HepG2 (cell line): ENCODE measurements around the gene OR4K2. TPM values are rescaled to one million over a fixed set of nuclear protein-coding genes. Genes with fewer than 3 reads are reported as not detected.
A peak's percentile ranks its signal among the peaks of the same experiment; 100 is the strongest.

Experiments
- CTCF ChIP-seq: sonication (generic); formaldehyde crosslinking; IDR thresholded peaks from 2 replicates; pipeline ENCODE4 v1.5.0; 2020; ENCODE audit warnings: mild to moderate bottlenecking, missing genetic modification reagents, moderate library complexity
- ELF4 ChIP-seq: sonication (generic); formaldehyde crosslinking; IDR thresholded peaks from 2 replicates; pipeline ENCODE4 v1.5.0; 2020; ENCODE audit warnings: missing genetic modification reagents, mild to moderate bottlenecking, moderate library complexity, borderline replicate concordance
- ETV6 ChIP-seq: sonication (generic); formaldehyde crosslinking; conservative IDR thresholded peaks from 2 replicates; pipeline ENCODE4 v1.4.0; 2020; ENCODE audit warnings: missing genetic modification reagents
- FOSL1 ChIP-seq: sonication (generic); formaldehyde crosslinking; IDR thresholded peaks from 2 replicates; pipeline ENCODE4 v1.9.0; 2021; ENCODE audit warnings: missing genetic modification reagents, borderline replicate concordance
- MAF1 ChIP-seq: sonication (generic); formaldehyde crosslinking; IDR thresholded peaks from 2 replicates; pipeline ENCODE4 v1.5.0; 2020; ENCODE audit warnings: missing genetic modification reagents, borderline replicate concordance
- PBX2 ChIP-seq: IDR thresholded peaks from 2 replicates; pipeline ENCODE4 v1.6.1; 2016; ENCODE audit warnings: control low read depth
- SIX1 ChIP-seq: sonication (generic); formaldehyde crosslinking; IDR thresholded peaks from 2 replicates; pipeline ENCODE4 v1.4.0; 2020; ENCODE audit warnings: missing genetic modification reagents, borderline replicate concordance
- STAG1 ChIP-seq: sonication (generic); formaldehyde crosslinking; IDR thresholded peaks from 2 replicates; pipeline ENCODE4 v1.4.0; 2020; ENCODE audit warnings: missing genetic modification reagents
- TIGD3 ChIP-seq: sonication (generic); formaldehyde crosslinking; IDR thresholded peaks from 2 replicates; pipeline ENCODE4 v1.5.1; 2020; ENCODE audit warnings: mild to moderate bottlenecking, missing genetic modification reagents, borderline replicate concordance
- U2AF1 ChIP-seq: fragments of 200-400 bp; formaldehyde crosslinking; optimal IDR thresholded peaks from 2 replicates; pipeline ENCODE3; 2017; ENCODE audit warnings: mild to moderate bottlenecking, low read depth, low read length
- ZNF260 ChIP-seq: sonication (generic); formaldehyde crosslinking; IDR thresholded peaks from 2 replicates; pipeline ENCODE4 v1.4.0; 2020; ENCODE audit warnings: missing genetic modification reagents, low read depth, mild to moderate bottlenecking, borderline replicate concordance
- ZNF564 ChIP-seq: sonication (generic); formaldehyde crosslinking; IDR thresholded peaks from 2 replicates; pipeline ENCODE4 v1.8.1; 2023; ENCODE audit warnings: mild to moderate bottlenecking, missing genetic modification reagents
- ZNF629 ChIP-seq: sonication (generic); formaldehyde crosslinking; conservative IDR thresholded peaks from 2 replicates; pipeline ENCODE4 v1.5.0; 2020; ENCODE audit warnings: missing genetic modification reagents
- ZNF709 ChIP-seq: sonication (generic); formaldehyde crosslinking; IDR thresholded peaks from 2 replicates; pipeline ENCODE4 v1.5.0; 2020; ENCODE audit warnings: mild to moderate bottlenecking, missing genetic modification reagents
- polyA plus RNA-seq, 8 experiments: library from polyadenylated mRNA; depleted of rRNA in 3 of 8; stranded (reverse) in 7 of 8; unstranded in 1 of 8; fragments of >200 nt; fragmentation: Illumina TruSeq in 4 of 8; extraction: Trizol in 4 of 8; gene quantifications; 2 replicates each; pipeline versions ENCODE4 v1.2.1 to v1.2.3, GENCODE V29; 2011 to 2016; ENCODE audit warnings: low read depth in 4 of 8, missing spikeins in 1 of 8, mixed read lengths in 1 of 8; ENCODE audit not compliant: insufficient read depth in 1 of 8
- total RNA-seq, 5 experiments: library from RNA; depleted of rRNA; stranded (reverse); fragments of >200 nt; fragmentation: Illumina TruSeq; extraction: Trizol; gene quantifications; 2 replicates each; pipeline ENCODE4 v1.2.3, GENCODE V29; 2016; ENCODE audit warnings: low read depth in 1 of 5
- TF ChIP-seq, protein P1 (sequence below): IDR thresholded peaks from 2 replicates; pipeline ENCODE4 v1.6.1; 2012; ENCODE audit warnings: low read depth, low read length, improper control_type of control experiment
- TF ChIP-seq, protein P2 (sequence below): sonication (generic); formaldehyde crosslinking; IDR thresholded peaks from 2 replicates; pipeline ENCODE4 v1.8.1; 2023; ENCODE audit warnings: mild to moderate bottlenecking, missing genetic modification reagents, borderline replicate concordance

Gene OR4K2
- total and polyA plus RNA-seq, 2 of the 13 experiments (the other 11 are each of a cell fraction or from before 2014, with no cell fraction given): not detected

- TF ChIP-seq TIGD3 (CRISPR knock-in tag): no peak
- TF ChIP-seq, protein P1, sequence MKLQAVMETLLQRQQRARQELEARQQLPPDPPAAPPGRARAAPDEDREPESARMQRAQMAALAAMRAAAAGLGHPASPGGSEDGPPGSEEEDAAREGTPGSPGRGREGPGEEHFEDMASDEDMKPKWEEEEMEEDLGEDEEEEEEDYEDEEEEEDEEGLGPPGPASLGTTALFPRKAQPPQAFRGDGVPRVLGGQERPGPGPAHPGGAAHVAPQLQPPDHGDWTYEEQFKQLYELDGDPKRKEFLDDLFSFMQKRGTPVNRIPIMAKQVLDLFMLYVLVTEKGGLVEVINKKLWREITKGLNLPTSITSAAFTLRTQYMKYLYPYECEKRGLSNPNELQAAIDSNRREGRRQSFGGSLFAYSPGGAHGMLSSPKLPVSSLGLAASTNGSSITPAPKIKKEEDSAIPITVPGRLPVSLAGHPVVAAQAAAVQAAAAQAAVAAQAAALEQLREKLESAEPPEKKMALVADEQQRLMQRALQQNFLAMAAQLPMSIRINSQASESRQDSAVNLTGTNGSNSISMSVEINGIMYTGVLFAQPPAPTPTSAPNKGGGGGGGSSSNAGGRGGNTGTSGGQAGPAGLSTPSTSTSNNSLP: peak; percentile 66; the same call in 1 of the 2 replicates
- TF ChIP-seq, protein P2, sequence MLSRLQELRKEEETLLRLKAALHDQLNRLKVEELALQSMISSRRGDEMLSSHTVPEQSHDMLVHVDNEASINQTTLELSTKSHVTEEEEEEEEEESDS (CRISPR knock-in tag): no peak
- no peak for TF ChIP-seq MAF1 (CRISPR knock-in tag)
- no peak for TF ChIP-seq ZNF564 (CRISPR knock-in tag)
- TF ChIP-seq STAG1 (CRISPR knock-in tag): peak; percentile 36; the same call in 1 of the 2 replicates
- TF ChIP-seq U2AF1: no peak
- no peak for TF ChIP-seq SIX1
- TF ChIP-seq ETV6: no peak
- no peak for TF ChIP-seq ZNF629
- no peak for TF ChIP-seq FOSL1 (CRISPR knock-in tag)
- no peak for TF ChIP-seq PBX2 (CRISPR knock-in tag)
- no peak for TF ChIP-seq ZNF709 (CRISPR knock-in tag)
- TF ChIP-seq ELF4 (CRISPR knock-in tag): no peak
- peak; percentile 44 for TF ChIP-seq CTCF (CRISPR knock-in tag)
- TF ChIP-seq ZNF260 (CRISPR knock-in tag): no peak
Observed at GRCh38 chr14:19878029-19878642, 3.2 kb downstream of the OR4K2 start (continued).
